Neural cell (in vitro differentiated cells): ENCODE measurements around the gene GALR3. TPM values are rescaled to one million over a fixed set of nuclear protein-coding genes. Genes with fewer than 3 reads are reported as not detected.

ENCODE experiments used
- H2AFZ ChIP-seq: fragments of 200-600, 300-800 bp; sonication (generic), shearing (Covaris generic); 2 replicates; pipeline ENCODE4 v1.6.0; 2014; ENCODE audit warnings: low read depth, mild to moderate bottlenecking, antibody characterized with exemption, low read length, moderate library complexity
- H3F3A ChIP-seq: fragments of 200-600 bp; shearing (Covaris generic); 2 replicates; pipeline ENCODE4 v1.6.1; 2016; ENCODE audit warnings: mild to moderate bottlenecking, moderate library complexity, mixed read lengths, antibody characterized with exemption, low read length; ENCODE audit not compliant: insufficient read depth, poor library complexity, severe bottlenecking
- H3K27ac ChIP-seq: fragments of 200-600, 300-800 bp; sonication (generic), shearing (Covaris generic); 2 replicates; pipeline ENCODE4 v1.5.1; 2014; ENCODE audit warnings: mild to moderate bottlenecking, low read length, moderate library complexity
- H3K27me3 ChIP-seq: fragments of 300-800, 200-600 bp; sonication (generic), shearing (Covaris generic); 2 replicates; pipeline ENCODE4 v1.6.0; 2014; ENCODE audit warnings: mild to moderate bottlenecking, low read depth, low read length, moderate library complexity; ENCODE audit not compliant: insufficient read depth
- H3K36me3 ChIP-seq: fragments of 300-800, 200-600 bp; sonication (generic), shearing (Covaris generic); 2 replicates; pipeline ENCODE4 v1.5.1; 2014; ENCODE audit warnings: mild to moderate bottlenecking, antibody characterized with exemption, low read length, moderate library complexity; ENCODE audit not compliant: insufficient read depth
- H3K4me2 ChIP-seq: fragments of 300-800, 200-600 bp; sonication (generic), shearing (Covaris generic); 2 replicates; pipeline ENCODE4 v1.6.0; 2014; ENCODE audit warnings: mild to moderate bottlenecking, low read length
- H3K4me3 ChIP-seq: fragments of 300-800, 200-600 bp; sonication (generic), shearing (Covaris generic); 2 replicates; pipeline ENCODE4 v1.5.1; 2014; ENCODE audit warnings: mild to moderate bottlenecking, low read length, moderate library complexity
- H3K79me2 ChIP-seq: fragments of 200-600 bp; shearing (Covaris generic); replicated peaks from 2 replicates; pipeline ENCODE4 v1.6.0; 2014; ENCODE audit warnings: mild to moderate bottlenecking, low read length, moderate library complexity; ENCODE audit not compliant: insufficient read depth
- H3K9ac ChIP-seq: fragments of 300-800, 200-600 bp; sonication (generic), shearing (Covaris generic); 2 replicates; pipeline ENCODE4 v1.6.1; 2016; ENCODE audit warnings: mild to moderate bottlenecking, low read length, mixed read lengths
- H3K9me2 ChIP-seq: fragments of 200-600 bp; shearing (Covaris generic); 2 replicates; pipeline ENCODE4 v1.6.1; 2016; ENCODE audit warnings: mild to moderate bottlenecking, low read length, mixed read lengths; ENCODE audit not compliant: insufficient read depth
- H3K9me3 ChIP-seq: fragments of 200-600, 300-800 bp; sonication (generic), shearing (Covaris generic); 2 replicates; pipeline ENCODE4 v1.6.1; 2016; ENCODE audit warnings: mild to moderate bottlenecking, mixed run types, low read length, moderate library complexity, mixed read lengths
- H4K20me1 ChIP-seq: fragments of 200-600 bp; shearing (Covaris generic); 2 replicates; pipeline ENCODE4 v1.6.1; 2016; ENCODE audit warnings: mild to moderate bottlenecking, mixed run types; ENCODE audit not compliant: insufficient read depth
- EP300 ChIP-seq: fragments of 450-650 bp; conservative IDR thresholded peaks from 2 replicates; pipeline ENCODE4 v1.6.1; 2014; ENCODE audit warnings: antibody characterized with exemption, mild to moderate bottlenecking, moderate library complexity; ENCODE audit not compliant: poor library complexity, severe bottlenecking
- EZH2 ChIP-seq: fragments of 200-600, 300-800 bp; shearing (Covaris generic), sonication (generic); IDR thresholded peaks from 2 replicates; pipeline ENCODE4 v1.6.1; 2014; ENCODE audit warnings: antibody characterized with exemption, low read length, borderline replicate concordance, mild to moderate bottlenecking; ENCODE audit not compliant: insufficient read depth, poor library complexity, severe bottlenecking
- MXI1 ChIP-seq: fragments of 450-650 bp; conservative IDR thresholded peaks from 2 replicates; pipeline ENCODE4 v1.6.1; 2014; ENCODE audit warnings: antibody characterized with exemption, mild to moderate bottlenecking; ENCODE audit not compliant: poor library complexity, severe bottlenecking
- POLR2AphosphoS5 ChIP-seq: IDR thresholded peaks from 2 replicates; pipeline ENCODE4 v1.6.1; 2012
- RAD21 ChIP-seq: fragments of 450-650 bp; conservative IDR thresholded peaks from 2 replicates; pipeline ENCODE4 v1.6.1; 2014; ENCODE audit warnings: antibody characterized with exemption, mild to moderate bottlenecking, moderate library complexity
- SMC3 ChIP-seq: fragments of 450-650 bp; conservative IDR thresholded peaks from 2 replicates; pipeline ENCODE4 v1.6.1; 2014; ENCODE audit warnings: antibody characterized with exemption, mild to moderate bottlenecking, moderate library complexity; ENCODE audit not compliant: poor library complexity
- TAF1 ChIP-seq: IDR thresholded peaks from 2 replicates; pipeline ENCODE4 v1.6.1; 2012; ENCODE audit warnings: low read depth
- polyA minus RNA-seq: library from RNA; depleted of rRNA, polyadenylated mRNA; stranded (reverse); fragments of >200 nt; gene quantifications from 2 replicates; pipeline ENCODE4 v1.2.3, GENCODE V29; 2014
- polyA plus RNA-seq: library from polyadenylated mRNA; depleted of rRNA; stranded (reverse); fragments of >200 nt; gene quantifications from 2 replicates; pipeline ENCODE4 v1.2.3, GENCODE V29; 2014
- TF ChIP-seq, protein P1 (sequence below): fragments of 450-650 bp; IDR thresholded peaks from 2 replicates; pipeline ENCODE4 v1.5.1; 2014; ENCODE audit warnings: antibody characterized with exemption, mild to moderate bottlenecking, moderate library complexity; ENCODE audit not compliant: poor library complexity, severe bottlenecking
- TF ChIP-seq, protein P2 (sequence below): IDR thresholded peaks from 2 replicates; pipeline ENCODE4 v1.6.1; 2012; ENCODE audit warnings: borderline replicate concordance

The GALR3 gene, protein sequence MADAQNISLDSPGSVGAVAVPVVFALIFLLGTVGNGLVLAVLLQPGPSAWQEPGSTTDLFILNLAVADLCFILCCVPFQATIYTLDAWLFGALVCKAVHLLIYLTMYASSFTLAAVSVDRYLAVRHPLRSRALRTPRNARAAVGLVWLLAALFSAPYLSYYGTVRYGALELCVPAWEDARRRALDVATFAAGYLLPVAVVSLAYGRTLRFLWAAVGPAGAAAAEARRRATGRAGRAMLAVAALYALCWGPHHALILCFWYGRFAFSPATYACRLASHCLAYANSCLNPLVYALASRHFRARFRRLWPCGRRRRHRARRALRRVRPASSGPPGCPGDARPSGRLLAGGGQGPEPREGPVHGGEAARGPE
- polyA plus RNA-seq (0.73 TPM in 1 of 2 replicates, not detected in the other), polyA minus RNA-seq (not detected in 2 replicates)

DNA sequence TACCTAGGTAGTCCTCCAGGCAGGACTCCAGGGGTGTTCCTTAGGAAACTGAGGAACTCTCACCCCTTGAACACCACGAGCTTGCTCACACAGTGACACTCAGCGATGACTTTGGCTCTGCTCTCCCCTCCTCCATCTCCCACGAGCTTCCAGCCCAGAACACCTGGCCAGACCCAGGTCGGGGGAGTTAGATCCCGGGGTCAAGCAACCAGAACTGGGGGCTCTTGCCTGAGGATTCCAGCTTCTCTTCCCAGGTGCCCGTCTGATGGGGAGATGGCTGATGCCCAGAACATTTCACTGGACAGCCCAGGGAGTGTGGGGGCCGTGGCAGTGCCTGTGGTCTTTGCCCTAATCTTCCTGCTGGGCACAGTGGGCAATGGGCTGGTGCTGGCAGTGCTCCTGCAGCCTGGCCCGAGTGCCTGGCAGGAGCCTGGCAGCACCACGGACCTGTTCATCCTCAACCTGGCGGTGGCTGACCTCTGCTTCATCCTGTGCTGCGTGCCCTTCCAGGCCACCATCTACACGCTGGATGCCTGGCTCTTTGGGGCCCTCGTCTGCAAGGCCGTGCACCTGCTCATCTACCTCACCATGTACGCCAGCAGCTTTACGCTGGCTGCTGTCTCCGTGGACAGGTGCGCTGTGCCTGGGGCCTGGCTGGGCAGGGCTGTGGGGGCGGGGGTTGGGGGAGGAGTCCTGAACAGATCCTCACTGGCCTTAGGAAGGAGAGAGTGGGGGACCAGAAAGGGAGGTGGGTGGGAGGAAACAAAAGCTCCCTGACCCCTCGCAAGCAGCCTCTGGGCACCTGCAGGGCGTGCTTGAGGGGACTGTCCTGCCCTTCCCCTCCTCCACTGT is at the start of gene GALR3:
GALR3 (plus strand) TSS at position 249 of the 852 bp plus-strand sequence; CDS start at position 274, 25 bp downstream.
- peak within 1 kb of the TSS; percentile 29 for H3K9ac ChIP-seq
- H3K27me3 ChIP-seq: peaks cover 52% of the 10 kb centered on the region
- peak within 1 kb of the TSS; percentile 30 for H3K4me3 ChIP-seq
- no peak within 1 kb of the TSS for H2AFZ ChIP-seq
- H3K4me2 ChIP-seq: no peak within 1 kb of the TSS
- H3K79me2 ChIP-seq: no peaks in the 10 kb centered on the region
- no peak within 1 kb of the TSS for H3K27ac ChIP-seq
- TF ChIP-seq EZH2 (no peak), POLR2AphosphoS5 (no peak), MXI1 (no peak), TAF1 (no peak), SMC3 (no peak), EP300 (no peak), RAD21 (no peak)
- TF ChIP-seq, protein P1, sequence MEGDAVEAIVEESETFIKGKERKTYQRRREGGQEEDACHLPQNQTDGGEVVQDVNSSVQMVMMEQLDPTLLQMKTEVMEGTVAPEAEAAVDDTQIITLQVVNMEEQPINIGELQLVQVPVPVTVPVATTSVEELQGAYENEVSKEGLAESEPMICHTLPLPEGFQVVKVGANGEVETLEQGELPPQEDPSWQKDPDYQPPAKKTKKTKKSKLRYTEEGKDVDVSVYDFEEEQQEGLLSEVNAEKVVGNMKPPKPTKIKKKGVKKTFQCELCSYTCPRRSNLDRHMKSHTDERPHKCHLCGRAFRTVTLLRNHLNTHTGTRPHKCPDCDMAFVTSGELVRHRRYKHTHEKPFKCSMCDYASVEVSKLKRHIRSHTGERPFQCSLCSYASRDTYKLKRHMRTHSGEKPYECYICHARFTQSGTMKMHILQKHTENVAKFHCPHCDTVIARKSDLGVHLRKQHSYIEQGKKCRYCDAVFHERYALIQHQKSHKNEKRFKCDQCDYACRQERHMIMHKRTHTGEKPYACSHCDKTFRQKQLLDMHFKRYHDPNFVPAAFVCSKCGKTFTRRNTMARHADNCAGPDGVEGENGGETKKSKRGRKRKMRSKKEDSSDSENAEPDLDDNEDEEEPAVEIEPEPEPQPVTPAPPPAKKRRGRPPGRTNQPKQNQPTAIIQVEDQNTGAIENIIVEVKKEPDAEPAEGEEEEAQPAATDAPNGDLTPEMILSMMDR: no peak
- no peaks in the 10 kb centered on the region for H3F3A ChIP-seq
- no peaks in the 10 kb centered on the region for H3K9me2 ChIP-seq
- no peaks in the 10 kb centered on the region for H4K20me1 ChIP-seq
- no peaks in the 10 kb centered on the region for H3K36me3 ChIP-seq
- no peaks in the 10 kb centered on the region for H3K9me3 ChIP-seq

DNA sequence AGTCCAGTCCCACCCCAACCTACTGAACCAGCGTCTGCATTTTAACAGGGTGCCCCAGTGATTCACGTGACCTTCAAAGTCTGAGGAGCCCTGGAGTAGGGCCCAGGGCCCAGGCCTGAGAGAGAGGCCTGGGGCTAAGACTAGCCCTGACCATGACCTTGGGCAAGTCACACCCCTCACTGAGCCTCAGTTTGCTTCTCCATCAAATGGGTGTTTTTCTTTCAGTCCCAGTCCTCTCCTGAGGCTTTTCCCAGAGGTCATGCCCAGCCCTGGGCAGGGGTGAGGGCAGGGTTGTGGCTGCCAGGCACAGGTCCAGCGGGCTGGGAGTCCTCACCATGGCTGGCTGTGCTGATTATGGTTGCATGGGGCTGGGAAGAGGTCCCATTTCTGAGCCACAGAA is 48.5 kb upstream of the GALR3 start:
- H3K36me3 ChIP-seq: no peaks in the 10 kb centered on the region

More for the DNA sequence above, 48.5 kb upstream of the GALR3 start:
- H3K9ac ChIP-seq: no peak overlapping the region
- no peak for TF ChIP-seq RAD21
- TF ChIP-seq POLR2AphosphoS5: no peak
- TF ChIP-seq, protein P2, sequence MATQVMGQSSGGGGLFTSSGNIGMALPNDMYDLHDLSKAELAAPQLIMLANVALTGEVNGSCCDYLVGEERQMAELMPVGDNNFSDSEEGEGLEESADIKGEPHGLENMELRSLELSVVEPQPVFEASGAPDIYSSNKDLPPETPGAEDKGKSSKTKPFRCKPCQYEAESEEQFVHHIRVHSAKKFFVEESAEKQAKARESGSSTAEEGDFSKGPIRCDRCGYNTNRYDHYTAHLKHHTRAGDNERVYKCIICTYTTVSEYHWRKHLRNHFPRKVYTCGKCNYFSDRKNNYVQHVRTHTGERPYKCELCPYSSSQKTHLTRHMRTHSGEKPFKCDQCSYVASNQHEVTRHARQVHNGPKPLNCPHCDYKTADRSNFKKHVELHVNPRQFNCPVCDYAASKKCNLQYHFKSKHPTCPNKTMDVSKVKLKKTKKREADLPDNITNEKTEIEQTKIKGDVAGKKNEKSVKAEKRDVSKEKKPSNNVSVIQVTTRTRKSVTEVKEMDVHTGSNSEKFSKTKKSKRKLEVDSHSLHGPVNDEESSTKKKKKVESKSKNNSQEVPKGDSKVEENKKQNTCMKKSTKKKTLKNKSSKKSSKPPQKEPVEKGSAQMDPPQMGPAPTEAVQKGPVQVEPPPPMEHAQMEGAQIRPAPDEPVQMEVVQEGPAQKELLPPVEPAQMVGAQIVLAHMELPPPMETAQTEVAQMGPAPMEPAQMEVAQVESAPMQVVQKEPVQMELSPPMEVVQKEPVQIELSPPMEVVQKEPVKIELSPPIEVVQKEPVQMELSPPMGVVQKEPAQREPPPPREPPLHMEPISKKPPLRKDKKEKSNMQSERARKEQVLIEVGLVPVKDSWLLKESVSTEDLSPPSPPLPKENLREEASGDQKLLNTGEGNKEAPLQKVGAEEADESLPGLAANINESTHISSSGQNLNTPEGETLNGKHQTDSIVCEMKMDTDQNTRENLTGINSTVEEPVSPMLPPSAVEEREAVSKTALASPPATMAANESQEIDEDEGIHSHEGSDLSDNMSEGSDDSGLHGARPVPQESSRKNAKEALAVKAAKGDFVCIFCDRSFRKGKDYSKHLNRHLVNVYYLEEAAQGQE: no peak
- no peak for TF ChIP-seq EZH2
- TF ChIP-seq, protein P1: no peak
- TF ChIP-seq TAF1: no peak
- no peak for TF ChIP-seq MXI1
- TF ChIP-seq SMC3: no peak
- no peak for TF ChIP-seq EP300
- H4K20me1 ChIP-seq: no peaks in the 10 kb centered on the region
- no peak overlapping the region for H3K27ac ChIP-seq
- H3F3A ChIP-seq: no peaks in the 10 kb centered on the region
- H2AFZ ChIP-seq: no peak overlapping the region
- H3K79me2 ChIP-seq: no peaks in the 10 kb centered on the region
- H3K9me2 ChIP-seq: no peaks in the 10 kb centered on the region
- no peaks in the 10 kb centered on the region for H3K9me3 ChIP-seq
- H3K27me3 ChIP-seq: no peaks in the 10 kb centered on the region
- no peak overlapping the region for H3K4me2 ChIP-seq
- no peak overlapping the region for H3K4me3 ChIP-seq
